H1 (cell line): ENCODE measurements around the gene COQ2. TPM values are rescaled to one million over a fixed set of nuclear protein-coding genes. Genes with fewer than 3 reads are reported as not detected.

Experiments used
- CTCF ChIA-PET: fragments of 300-600 bp; sonication (Branson Sonifier 250); formaldehyde crosslinking; loops from one replicate; lab custom pipeline; 2021; ENCODE audit not compliant: partially characterized antibody; lab: Charles Lee
- POLR2A ChIA-PET: fragments of 300-600 bp; sonication (Branson Sonifier 250); formaldehyde crosslinking; loops from one replicate; lab custom pipeline; 2021; ENCODE audit warnings: inconsistent platforms; ENCODE audit not compliant: partially characterized antibody; lab: Charles Lee
- DNase-seq, 2 experiments: peaks; one replicate each; pipeline versions ENCODE4 v3.0.0 to v3.0.0-alpha.2; 2010 to 2022; ENCODE audit warnings: low spot score in 2 of 2, low read depth in 1 of 2, mixed read lengths in 1 of 2
- FAIRE-seq: peaks from 2 replicates; lab custom pipeline; 2011; peaks lifted over from hg19 to GRCh38; lab: Jason Lieb, UNC
- H2AFZ ChIP-seq: 2 replicates; pipeline ENCODE4 v1.8.1; 2012; ENCODE audit warnings: low read length, inconsistent platforms
- H2AK5ac ChIP-seq: 2 replicates; pipeline ENCODE4 v1.6.1; 2013; ENCODE audit warnings: low read depth, low read length
- H2BK120ac ChIP-seq: replicated peaks from 2 replicates; pipeline ENCODE3; 2013; ENCODE audit warnings: low read depth, low read length, inconsistent platforms
- H2BK12ac ChIP-seq: 2 replicates; pipeline ENCODE4 v1.6.1; 2013; ENCODE audit warnings: low read depth, low read length
- H2BK15ac ChIP-seq: 2 replicates; pipeline ENCODE4 v1.6.1; 2013; ENCODE audit warnings: low read length
- H2BK20ac ChIP-seq: 2 replicates; pipeline ENCODE4 v1.6.1; 2013; ENCODE audit warnings: low read length
- H2BK5ac ChIP-seq: 2 replicates; pipeline ENCODE4 v1.6.1; 2013; ENCODE audit warnings: low read depth, low read length
- H3K14ac ChIP-seq: 2 replicates; pipeline ENCODE4 v1.6.1; 2013; ENCODE audit warnings: inconsistent platforms; ENCODE audit not compliant: insufficient read length
- H3K18ac ChIP-seq: 2 replicates; pipeline ENCODE4 v1.6.1; 2013; ENCODE audit warnings: low read length; ENCODE audit errors: extremely low read depth
- H3K23ac ChIP-seq: 2 replicates; pipeline ENCODE4 v1.6.1; 2013; ENCODE audit warnings: inconsistent platforms; ENCODE audit not compliant: insufficient read length
- H3K23me2 ChIP-seq: 2 replicates; pipeline ENCODE4 v1.6.1; 2013; ENCODE audit warnings: low read depth, low read length
- H3K27ac ChIP-seq: 2 replicates; pipeline ENCODE4 v1.6.1; 2011; ENCODE audit warnings: low read depth, low read length, inconsistent platforms
- H3K27me3 ChIP-seq, 4 experiments: replicated peaks in 1 of 4; 1 replicate in 1 of 4; 2 replicates in 3 of 4; pipeline versions ENCODE4 v1.6.1 to v1.8.1; 2011 to 2013; ENCODE audit warnings: low read length in 3 of 4, mild to moderate bottlenecking in 3 of 4, inconsistent platforms in 2 of 4, mixed read lengths in 2 of 4, moderate library complexity in 1 of 4; ENCODE audit not compliant: control insufficient read depth in 3 of 4, insufficient read depth in 3 of 4; ENCODE audit errors: extremely low read depth in 1 of 4
- H3K36me3 ChIP-seq, 4 experiments: 2 replicates each; pipeline versions ENCODE4 v1.6.1 to v1.8.1; 2011 to 2013; ENCODE audit warnings: mild to moderate bottlenecking in 4 of 4, low read length in 3 of 4, moderate library complexity in 2 of 4, control low read depth in 1 of 4, inconsistent platforms in 1 of 4; ENCODE audit not compliant: insufficient read depth in 4 of 4, control insufficient read depth in 2 of 4
- H3K4ac ChIP-seq: replicated peaks from 2 replicates; pipeline ENCODE3; 2013; ENCODE audit warnings: low read length, low read depth, mixed read lengths, inconsistent platforms; ENCODE audit not compliant: insufficient read length
- H3K4me1 ChIP-seq, 4 experiments: replicated peaks in 1 of 4; 1 replicate in 1 of 4; 2 replicates in 3 of 4; pipeline versions ENCODE4 v1.6.1 to v1.8.1; 2011 to 2013; ENCODE audit warnings: low read length in 3 of 4, inconsistent platforms in 2 of 4, mixed read lengths in 1 of 4; ENCODE audit not compliant: insufficient read depth in 4 of 4, control insufficient read depth in 3 of 4
- H3K4me2 ChIP-seq, 2 experiments: 2 replicates each; pipeline versions ENCODE4 v1.6.1 to v1.8.1; 2011 to 2013; ENCODE audit warnings: low read depth in 2 of 2, low read length in 2 of 2, control low read depth in 1 of 2, inconsistent platforms in 1 of 2, mild to moderate bottlenecking in 1 of 2; ENCODE audit not compliant: insufficient read depth in 1 of 2
- H3K4me3 ChIP-seq, 4 experiments: fragments of 200-600, 300-600 bp in 1 of 4; sonication (generic), shearing (Covaris generic), sonication (Bioruptor Twin) in 1 of 4; 2 replicates each; pipeline versions ENCODE4 v1.5.1 to v1.8.1; 2011 to 2016; ENCODE audit warnings: low read length in 4 of 4, low read depth in 3 of 4, control low read depth in 2 of 4, inconsistent platforms in 2 of 4, mild to moderate bottlenecking in 2 of 4, mixed read lengths in 1 of 4, moderate library complexity in 1 of 4; ENCODE audit not compliant: insufficient read depth in 2 of 4; ENCODE audit errors: extremely low read depth in 1 of 4
- H3K56ac ChIP-seq: replicated peaks from 2 replicates; pipeline ENCODE3; 2013; ENCODE audit warnings: low read depth, mild to moderate bottlenecking, mixed read lengths, low read length, inconsistent platforms; ENCODE audit not compliant: insufficient read length
- H3K79me1 ChIP-seq: 2 replicates; pipeline ENCODE4 v1.6.1; 2013; ENCODE audit warnings: low read depth, low read length, control low read depth
- H3K79me2 ChIP-seq, 2 experiments: 2 replicates each; pipeline versions ENCODE4 v1.6.1 to v1.8.1; 2012 to 2013; ENCODE audit warnings: low read length in 2 of 2, mild to moderate bottlenecking in 2 of 2, inconsistent platforms in 1 of 2; ENCODE audit not compliant: insufficient read depth in 2 of 2, control insufficient read depth in 1 of 2
- H3K9ac ChIP-seq, 4 experiments: replicated peaks in 1 of 4; 1 replicate in 1 of 4; 2 replicates in 3 of 4; pipeline versions ENCODE4 v1.6.1 to v1.8.1; 2011 to 2013; ENCODE audit warnings: low read depth in 3 of 4, low read length in 3 of 4, control low read depth in 2 of 4, mild to moderate bottlenecking in 2 of 4, moderate library complexity in 2 of 4, inconsistent platforms in 1 of 4; ENCODE audit errors: extremely low read depth in 1 of 4
- H3K9me3 ChIP-seq, 2 experiments: 2 replicates each; pipeline versions ENCODE4 v1.6.1 to v1.8.1; 2012 to 2013; ENCODE audit warnings: mild to moderate bottlenecking in 2 of 2, moderate library complexity in 2 of 2, control low read depth in 1 of 2, inconsistent platforms in 1 of 2, low read depth in 1 of 2, low read length in 1 of 2, mixed read lengths in 1 of 2; ENCODE audit not compliant: insufficient read depth in 2 of 2
- H4K20me1 ChIP-seq, 2 experiments: replicated peaks in 1 of 2; 2 replicates each; pipeline versions ENCODE3 to v1.8.1; 2011 to 2013; ENCODE audit warnings: inconsistent platforms in 2 of 2, low read length in 2 of 2, mild to moderate bottlenecking in 1 of 2; ENCODE audit not compliant: insufficient read depth in 2 of 2, control insufficient read depth in 1 of 2
- H4K5ac ChIP-seq: 2 replicates; pipeline ENCODE4 v1.6.1; 2013; ENCODE audit warnings: low read length, low read depth, mixed read lengths, inconsistent platforms; ENCODE audit not compliant: insufficient read length
- H4K8ac ChIP-seq: 2 replicates; pipeline ENCODE4 v1.8.0; 2013; ENCODE audit warnings: mild to moderate bottlenecking, moderate library complexity, low read length, inconsistent platforms; ENCODE audit not compliant: insufficient read depth; ENCODE audit errors: extremely low read depth
- H4K91ac ChIP-seq: replicated peaks from 2 replicates; pipeline ENCODE3; 2013; ENCODE audit warnings: low read length, mixed read lengths, inconsistent platforms; ENCODE audit not compliant: insufficient read length
- BRCA1 ChIP-seq: IDR thresholded peaks from 2 replicates; pipeline ENCODE4 v1.6.1; 2012; ENCODE audit warnings: low read depth, low read length, improper control_type of control experiment
- CEBPB ChIP-seq: IDR thresholded peaks from 2 replicates; pipeline ENCODE4 v1.6.1; 2012; ENCODE audit warnings: low read depth, low read length
- SP1 ChIP-seq: IDR thresholded peaks from 2 replicates; pipeline ENCODE4 v1.6.1; 2011; ENCODE audit warnings: low read depth, low read length
- TEAD4 ChIP-seq: IDR thresholded peaks from 2 replicates; pipeline ENCODE4 v1.6.1; 2012; ENCODE audit warnings: low read depth, low read length, inconsistent platforms, mixed read lengths
- WGBS, 2 experiments: shearing (Covaris generic) in 1 of 2; methylation state at CpG; one replicate each; pipeline versions ENCODE4 v1.1.6 to v1.1.7; 2013 to 2015; ENCODE audit warnings: low lambda C conversion rate in 2 of 2, mixed read lengths in 2 of 2, inconsistent platforms in 1 of 2, low coverage in 1 of 2, missing lambda C conversion rate in 1 of 2; ENCODE audit not compliant: insufficient replicate concordance in 2 of 2, insufficient coverage in 1 of 2, insufficient read length in 1 of 2; ENCODE audit errors: extremely low coverage in 1 of 2, missing lambda C conversion rate in 1 of 2; 5-methylcytosine and 5-hydroxymethylcytosine counted together
- polyA plus RNA-seq, 7 experiments: library from polyadenylated mRNA; depleted of rRNA in 3 of 7; stranded (reverse) in 5 of 7; unstranded in 2 of 7; fragments of >200 nt in 5 of 7; fragments of 200-250 nt in 2 of 7; gene quantifications; 1 replicate in 5 of 7; 2 replicates in 1 of 7; 4 replicates in 1 of 7; pipeline versions ENCODE4 v1.2.1 to v1.2.3, GENCODE V29; 2011 to 2013; ENCODE audit warnings: missing spikeins in 2 of 7, mixed read lengths in 2 of 7
- total RNA-seq: library from RNA; stranded (reverse); fragmentation: NEBNext Ultra II Directional; extraction: Animal tissue kit (Norgen Biotek cat#: 25700); gene quantifications from 2 replicates; pipeline ENCODE4 v1.2.1, GENCODE V29; 2021
- TF ChIP-seq, protein P1 (sequence below): IDR thresholded peaks from 2 replicates; pipeline ENCODE4 v1.6.1; 2012; ENCODE audit warnings: inconsistent platforms
- TF ChIP-seq, protein P2 (sequence below): IDR thresholded peaks from 2 replicates; pipeline ENCODE4 v1.6.1; 2011; ENCODE audit warnings: low read length, improper control_type of control experiment

The COQ2 gene
- total and polyA plus RNA-seq, 2 of the 8 experiments (the other 6 are each of a cell fraction or from before 2014, with no cell fraction given), result 21.5 to 22.9 TPM

DNA sequence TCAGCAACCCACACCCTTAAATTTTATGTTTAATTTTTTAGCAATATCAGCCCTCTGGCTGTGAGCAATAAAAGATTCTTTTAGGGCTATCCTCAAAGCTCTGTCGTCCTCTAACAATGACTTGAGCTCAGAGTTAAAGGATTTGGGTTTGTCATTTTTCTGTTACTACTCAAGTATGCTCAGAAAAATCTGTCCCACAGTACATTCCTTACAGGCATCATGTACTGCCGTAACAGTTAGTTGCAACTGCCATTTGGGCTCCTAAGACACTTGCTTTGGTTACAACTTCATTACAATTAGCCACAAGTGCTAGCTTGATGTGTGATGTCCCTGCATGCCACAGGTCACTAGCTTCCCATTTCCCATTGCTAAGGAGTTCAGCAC is 33.2 kb downstream of the COQ2 start:
- Histone ChIP-seq H2BK15ac (no peak overlapping the region), H3K9ac (no peak overlapping the region), H3K4me3 (no peak overlapping the region), H2BK12ac (no peak overlapping the region), H3K79me1 (no peaks in the 10 kb centered on the region), H3K9me3 (no peaks in the 10 kb centered on the region), H2BK5ac (no peak overlapping the region), H3K23me2 (no peaks in the 10 kb centered on the region), H3K4me2 (no peak overlapping the region), H2AK5ac (no peak overlapping the region), H3K14ac (no peak overlapping the region), H3K27ac (no peak overlapping the region), H3K36me3 (no peaks in the 10 kb centered on the region), H2BK20ac (no peak overlapping the region), H2BK120ac (no peak overlapping the region), H3K4ac (no peak overlapping the region), H4K20me1 (no peaks in the 10 kb centered on the region), H3K18ac (no peak overlapping the region), H4K5ac (no peak overlapping the region), H4K91ac (no peak overlapping the region), H2AFZ (no peak overlapping the region), H3K56ac (no peak overlapping the region), H3K79me2 (no peaks in the 10 kb centered on the region), H4K8ac (no peak overlapping the region), H3K27me3 (no peaks in the 10 kb centered on the region), H3K4me1 (peaks cover 0 to 4% (median 2%) of the 10 kb centered on the region in 4 experiments; a peak in 3 of 7 replicates), H3K23ac (no peak overlapping the region)
- DNase-seq, result no peak
- ChIA-PET CTCF (interaction anchor here (0.7 to 4.0 kb wide), 24 partner anchors 10 to 399 kb away, joined by 3 to 37 read pairs (median 5); no protein-coding TSS in a partner anchor), POLR2A (interaction anchor here (1.1 to 2.0 kb wide), 3 partner anchors 10 to 141 kb away, joined by 3 to 8 read pairs (median 6); no protein-coding TSS in a partner anchor)
- TF ChIP-seq BRCA1 (no peak), TEAD4 (no peak), SP1 (no peak), CEBPB (no peak)
- TF ChIP-seq, protein P1, sequence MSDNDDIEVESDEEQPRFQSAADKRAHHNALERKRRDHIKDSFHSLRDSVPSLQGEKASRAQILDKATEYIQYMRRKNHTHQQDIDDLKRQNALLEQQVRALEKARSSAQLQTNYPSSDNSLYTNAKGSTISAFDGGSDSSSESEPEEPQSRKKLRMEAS, result no peak
- TF ChIP-seq, protein P2, sequence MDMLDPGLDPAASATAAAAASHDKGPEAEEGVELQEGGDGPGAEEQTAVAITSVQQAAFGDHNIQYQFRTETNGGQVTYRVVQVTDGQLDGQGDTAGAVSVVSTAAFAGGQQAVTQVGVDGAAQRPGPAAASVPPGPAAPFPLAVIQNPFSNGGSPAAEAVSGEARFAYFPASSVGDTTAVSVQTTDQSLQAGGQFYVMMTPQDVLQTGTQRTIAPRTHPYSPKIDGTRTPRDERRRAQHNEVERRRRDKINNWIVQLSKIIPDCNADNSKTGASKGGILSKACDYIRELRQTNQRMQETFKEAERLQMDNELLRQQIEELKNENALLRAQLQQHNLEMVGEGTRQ, result no peak
- no peak for FAIRE-seq
- 75% methylated on average over 2 of the region's 2 CpGs; no CpG with 5 or more reads in 1 of the 2 experiments for WGBS, 2 experiments
